Neural progenitor cell (in vitro differentiated cells): ENCODE measurements around the gene PLAAT5.

ENCODE experiments used
- CTCF ChIP-seq: fragments of 200-600 bp; sonication (generic); IDR thresholded peaks from 2 replicates; pipeline ENCODE4 v1.5.1; 2017; ENCODE audit warnings: antibody characterized with exemption, mild to moderate bottlenecking
- EZH2 ChIP-seq: fragments of 200-600 bp; sonication (generic); IDR thresholded peaks from 2 replicates; pipeline ENCODE4 v1.6.1; 2017; ENCODE audit warnings: antibody characterized with exemption, mild to moderate bottlenecking, moderate library complexity
- EZH2phosphoT487 ChIP-seq: fragments of 200-600 bp; sonication (generic); IDR thresholded peaks from 2 replicates; pipeline ENCODE4 v1.6.1; 2017; ENCODE audit warnings: antibody characterized with exemption

GRCh38 chr11:63491636-63492372 lies 837 bp upstream of the PLAAT5 start:
- TF ChIP-seq CTCF (no peak), EZH2 (no peak), EZH2phosphoT487 (no peak)
